ENCODE results near the gene TACC3.

DNA sequence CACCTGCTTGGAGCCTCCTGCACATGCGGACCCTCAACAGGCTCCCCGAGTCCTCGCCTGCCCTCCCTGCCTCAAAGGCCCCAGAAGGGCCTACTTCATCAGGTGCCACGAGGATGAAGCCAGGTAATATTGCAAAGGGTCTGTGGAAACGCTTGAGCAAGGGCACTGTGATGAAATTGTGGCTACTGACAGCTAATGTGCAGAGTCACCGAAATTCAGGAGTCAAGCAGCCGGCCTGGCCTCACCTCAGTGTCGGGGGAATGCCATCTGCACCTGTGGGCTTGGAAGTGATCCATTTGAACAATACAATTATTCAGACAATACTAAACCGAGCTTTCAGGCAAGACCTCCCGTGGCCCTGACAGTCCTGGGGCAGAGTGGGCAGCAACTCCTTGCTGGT lies 68.7 kb downstream of the TACC3 start:
- TF ChIP-seq POLR2AphosphoS5 (IDR thresholded peaks at IDR 0.05) (no peak), EP300 (IDR thresholded peaks at IDR 0.05) (no peak)
- TF ChIP-seq, protein P1, sequence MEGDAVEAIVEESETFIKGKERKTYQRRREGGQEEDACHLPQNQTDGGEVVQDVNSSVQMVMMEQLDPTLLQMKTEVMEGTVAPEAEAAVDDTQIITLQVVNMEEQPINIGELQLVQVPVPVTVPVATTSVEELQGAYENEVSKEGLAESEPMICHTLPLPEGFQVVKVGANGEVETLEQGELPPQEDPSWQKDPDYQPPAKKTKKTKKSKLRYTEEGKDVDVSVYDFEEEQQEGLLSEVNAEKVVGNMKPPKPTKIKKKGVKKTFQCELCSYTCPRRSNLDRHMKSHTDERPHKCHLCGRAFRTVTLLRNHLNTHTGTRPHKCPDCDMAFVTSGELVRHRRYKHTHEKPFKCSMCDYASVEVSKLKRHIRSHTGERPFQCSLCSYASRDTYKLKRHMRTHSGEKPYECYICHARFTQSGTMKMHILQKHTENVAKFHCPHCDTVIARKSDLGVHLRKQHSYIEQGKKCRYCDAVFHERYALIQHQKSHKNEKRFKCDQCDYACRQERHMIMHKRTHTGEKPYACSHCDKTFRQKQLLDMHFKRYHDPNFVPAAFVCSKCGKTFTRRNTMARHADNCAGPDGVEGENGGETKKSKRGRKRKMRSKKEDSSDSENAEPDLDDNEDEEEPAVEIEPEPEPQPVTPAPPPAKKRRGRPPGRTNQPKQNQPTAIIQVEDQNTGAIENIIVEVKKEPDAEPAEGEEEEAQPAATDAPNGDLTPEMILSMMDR (IDR thresholded peaks at IDR 0.05): no peak

All from upper lobe of left lung (tissue), 4 donors.